DMS53 treated with DMSO at 0.1 percent for 48 hours (cell line): ENCODE results near the gene SCGB2B2.
"Not testable (repeated sequence)": the region's sequence is repeated elsewhere in the genome, so short reads cannot be mapped to it uniquely, and the experiment has no call there.

Source experiments
- DNase-seq: peaks from one replicate; lab custom pipeline; 2025; ENCODE audit not compliant: unreplicated experiment; lab: John Stamatoyannopoulos, UW

SCGB2B2 gene

DNA sequence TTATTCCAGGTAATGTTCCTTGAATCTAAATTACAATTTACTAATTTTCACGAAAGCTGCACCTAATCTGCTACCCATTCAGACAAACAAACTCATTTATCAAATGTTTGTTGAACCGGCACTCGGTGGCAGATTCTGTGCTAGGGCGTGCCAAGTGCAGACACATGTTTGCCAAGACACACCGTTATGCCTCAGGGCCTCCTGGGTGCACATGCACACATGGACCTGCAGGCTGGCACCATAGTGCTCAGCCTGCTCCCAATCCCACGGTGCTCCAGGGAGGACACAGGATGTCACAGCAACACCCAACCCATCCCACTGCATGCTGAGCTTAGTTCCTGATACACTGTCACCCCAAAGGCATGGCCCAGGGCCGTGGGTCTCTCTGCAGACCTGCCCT is 7.7 kb downstream of the SCGB2B2 start:
- no peak for DNase-seq

DNA sequence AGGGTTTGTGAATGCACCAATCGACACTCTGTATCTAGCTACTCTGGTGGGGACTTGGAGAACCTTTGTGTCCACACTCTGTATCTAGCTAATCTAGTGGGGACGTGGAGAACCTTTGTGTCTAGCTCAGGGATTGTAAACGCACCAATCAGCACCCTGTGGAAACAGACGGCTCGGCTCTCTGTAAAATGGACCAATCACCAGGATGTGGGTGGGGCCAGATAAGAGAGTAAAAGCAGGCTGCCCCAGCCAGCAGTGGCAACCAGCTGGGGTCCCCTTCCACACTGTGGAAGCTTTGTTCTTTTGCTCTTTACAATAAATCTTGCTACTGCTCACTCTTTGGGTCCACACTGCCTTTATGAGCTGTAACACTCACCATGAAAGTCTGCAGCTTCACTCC is 8.3 kb downstream of the SCGB2B2 start:
- not testable (repeated sequence) for DNase-seq

- not testable (repeated sequence) for DNase-seq
Observed at GRCh38 chr19:34668077-34668689, 8.8 kb downstream of the SCGB2B2 start.

- peak; percentile 36 for DNase-seq
Observed at GRCh38 chr19:34667349-34668076, 9.4 kb downstream of the SCGB2B2 start.

DNA sequence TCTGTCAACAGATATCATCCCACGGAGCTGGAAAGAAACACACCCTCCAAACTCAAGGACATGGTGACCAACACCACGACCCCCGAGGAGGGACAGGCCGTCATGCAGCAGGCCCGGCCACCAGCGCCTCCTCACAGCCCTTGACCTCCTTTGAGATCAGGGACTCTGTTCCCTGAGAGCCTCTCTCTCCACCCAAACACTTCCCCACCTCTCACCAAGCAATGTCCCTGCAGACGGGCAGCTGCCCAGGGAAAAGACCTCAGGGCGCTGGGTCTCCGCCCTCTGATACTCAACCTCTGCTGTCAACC is 10.0 kb downstream of the SCGB2B2 start:
- DNase-seq = no peak

DNA sequence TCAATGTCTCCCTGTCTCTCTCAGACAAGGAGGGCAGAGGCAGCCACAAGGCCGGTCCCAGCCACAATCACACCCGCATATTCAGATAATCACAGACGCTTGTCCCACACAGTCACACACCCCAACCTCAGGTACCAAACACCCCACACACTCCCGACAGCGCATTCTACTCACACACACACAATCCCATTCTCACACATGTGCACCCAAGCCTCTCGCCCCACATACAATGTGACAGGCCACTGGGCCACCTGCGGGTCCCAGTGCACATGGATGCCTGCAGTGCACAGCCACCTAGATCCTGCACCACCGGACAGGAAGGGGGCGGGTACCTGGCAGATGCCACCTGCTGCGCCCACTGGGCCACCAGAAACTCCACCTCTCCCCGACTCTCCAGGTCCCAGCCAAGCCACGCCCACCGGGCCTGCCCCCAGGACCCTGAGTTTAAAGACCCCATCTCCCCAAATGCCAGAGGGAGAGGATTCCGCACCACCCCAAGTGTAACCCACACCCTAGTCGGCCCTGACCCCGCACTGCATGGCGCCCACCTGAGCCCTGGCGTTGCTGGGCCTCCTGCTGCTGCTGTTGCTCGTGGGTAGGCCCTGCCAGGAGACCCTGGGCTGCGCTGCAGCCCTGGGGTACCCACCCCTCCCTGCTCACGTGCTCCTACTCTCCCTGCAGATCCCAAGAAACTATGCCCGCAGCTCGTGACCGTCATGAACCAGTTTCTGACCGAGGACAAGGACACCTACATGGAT is 10.6 kb downstream of the SCGB2B2 start:
- no peak for DNase-seq

DNA sequence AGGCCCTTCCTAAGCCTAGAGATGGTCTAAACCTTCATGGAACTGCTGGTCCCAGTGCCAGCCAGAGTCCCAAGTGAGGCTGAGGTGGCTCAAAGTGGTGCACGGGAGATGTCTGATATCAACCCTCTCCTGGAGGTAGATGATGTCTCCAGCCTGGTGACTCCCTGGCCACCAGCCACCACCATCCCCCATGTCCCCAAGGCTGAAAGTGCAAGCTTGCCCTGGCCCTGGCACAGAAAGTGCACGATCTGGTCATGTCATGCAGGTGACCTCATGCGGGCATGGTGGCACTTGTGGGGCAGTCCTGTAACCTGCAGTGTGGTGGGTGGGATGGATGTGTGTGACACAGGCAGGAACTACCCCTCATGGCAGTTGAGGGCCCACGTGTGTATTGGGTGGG is 11.7 kb downstream of the SCGB2B2 start:
- not testable (repeated sequence) for DNase-seq

DNA sequence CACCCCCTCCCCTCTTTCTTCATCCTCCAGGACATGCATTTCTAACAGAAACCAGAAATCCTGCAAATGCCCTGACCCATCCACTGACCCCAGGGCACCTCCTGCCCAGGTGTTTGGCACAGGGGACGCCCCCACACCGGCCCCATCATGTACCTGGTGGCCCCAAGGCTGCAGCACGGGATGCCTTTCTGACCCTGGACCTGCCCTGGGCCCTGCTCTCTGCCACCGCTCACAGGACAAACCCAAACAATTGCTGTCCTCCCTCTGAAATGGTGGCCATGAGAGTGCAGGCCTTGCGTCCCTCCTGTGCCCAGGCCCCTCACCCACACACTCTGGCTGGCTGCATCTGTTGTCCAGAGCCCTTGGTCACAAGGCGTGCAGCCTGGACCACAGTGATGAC is 12.1 kb downstream of the SCGB2B2 start:
- DNase-seq = no peak

DNA sequence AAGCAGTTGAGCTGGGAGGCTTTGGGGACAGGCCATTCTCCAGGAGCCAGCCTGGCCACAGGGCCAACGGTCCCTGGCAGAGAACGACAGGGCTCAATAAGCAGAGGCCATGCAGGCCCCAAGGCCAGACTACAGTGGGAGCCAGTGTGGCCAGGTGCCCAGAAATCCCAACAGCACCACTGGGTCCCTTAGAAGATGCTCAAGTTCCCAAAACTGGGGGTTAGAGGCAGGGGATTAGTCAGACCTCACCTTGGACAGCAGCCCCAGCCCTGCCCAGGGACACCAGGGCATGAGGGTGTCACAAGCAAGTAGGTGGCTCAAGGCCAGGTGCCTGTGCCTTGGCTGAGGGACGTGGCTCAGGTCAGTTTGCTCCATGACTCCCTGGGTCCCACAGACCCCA is 12.8 kb downstream of the SCGB2B2 start:
- no peak for DNase-seq

GRCh38 chr19:34662919-34663318 is 14.0 kb downstream of the SCGB2B2 start:
- DNase-seq = peak; percentile 74

- DNase-seq = no peak
Observed at GRCh38 chr19:34661357-34661756, 15.6 kb downstream of the SCGB2B2 start.

- no peak for DNase-seq
Observed at GRCh38 chr19:34655651-34656050, 21.3 kb downstream of the SCGB2B2 start.

GRCh38 chr19:34654796-34655195 is 22.2 kb downstream of the SCGB2B2 start:
- DNase-seq = no peak

DNA sequence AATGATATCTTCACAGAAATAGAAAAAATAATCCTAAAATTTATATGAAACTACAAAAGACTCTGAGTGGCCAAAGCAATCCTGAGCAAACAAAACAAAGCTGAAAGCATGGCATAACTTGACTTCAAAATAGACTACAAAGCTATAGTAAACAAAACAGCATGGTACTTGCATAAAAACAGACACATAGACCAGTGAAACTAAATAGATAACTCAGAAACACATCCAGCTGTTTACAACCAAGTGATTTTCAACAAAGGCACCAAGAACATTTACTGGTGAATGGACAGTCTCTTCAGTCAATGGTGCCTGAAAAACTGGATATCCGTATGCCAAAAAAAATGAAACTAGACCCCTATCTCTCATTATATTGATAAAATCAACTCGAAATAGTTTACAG is 25.2 kb downstream of the SCGB2B2 start:
- no peak for DNase-seq

GRCh38 chr19:34649886-34650543 is 26.9 kb downstream of the SCGB2B2 start:
- DNase-seq = no peak

- DNase-seq = no peak
Observed at GRCh38 chr19:34645551-34645950, 31.4 kb downstream of the SCGB2B2 start.

DNA sequence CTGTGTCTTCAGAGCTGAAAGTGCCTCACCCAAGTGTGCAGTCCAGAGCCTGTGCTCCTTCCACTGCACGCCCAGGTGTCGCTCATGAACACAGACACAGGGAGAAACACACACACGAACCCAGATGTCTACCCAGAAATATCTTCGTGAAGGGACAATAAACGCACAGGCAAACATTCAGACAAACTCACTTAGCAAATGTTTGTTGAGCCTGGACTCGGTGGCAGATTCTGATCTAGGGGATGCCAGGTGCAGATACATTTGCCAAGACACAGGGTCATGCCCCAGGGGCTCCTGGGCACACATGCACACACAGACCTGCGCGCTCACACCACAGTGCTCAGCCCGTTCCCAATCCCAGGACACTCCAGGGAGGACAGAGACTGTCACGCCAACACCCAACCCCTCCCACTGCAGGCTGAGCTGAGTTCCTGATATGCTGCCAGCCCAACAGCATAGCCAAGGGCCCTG is 31.9 kb downstream of the SCGB2B2 start:
- no peak for DNase-seq

- DNase-seq = no peak
Observed at GRCh38 chr19:34642241-34642640, 34.7 kb downstream of the SCGB2B2 start.

- DNase-seq = peak; percentile 80
Observed at GRCh38 chr19:34639491-34640085, 37.4 kb downstream of the SCGB2B2 start.

- no peak for DNase-seq
Observed at GRCh38 chr19:34633802-34634201, 43.2 kb downstream of the SCGB2B2 start.
